HepG2 (cell line): Measurements from ENCODE around the gene MZF1. TPM values are rescaled to one million over a fixed set of nuclear protein-coding genes. Genes with fewer than 3 reads are reported as not detected.
A peak's percentile ranks its signal among the peaks of the same experiment; 100 is the strongest.

Source experiments
- CBX2 ChIP-seq, 2 experiments: fragments of 200-600 bp in 1 of 2; sonication (generic); formaldehyde crosslinking in 1 of 2; IDR thresholded peaks; 2 replicates each; pipeline versions ENCODE4 v1.7.0 to v1.8.1; 2018 to 2022; ENCODE audit warnings: low read depth in 2 of 2, low read length in 1 of 2, mild to moderate bottlenecking in 1 of 2, missing genetic modification reagents in 1 of 2
- CC2D1A ChIP-seq: sonication (generic); formaldehyde crosslinking; IDR thresholded peaks from 2 replicates; pipeline ENCODE4 v1.8.1; 2023; ENCODE audit warnings: mild to moderate bottlenecking, missing genetic modification reagents
- EEA1 ChIP-seq: sonication (generic); formaldehyde crosslinking; IDR thresholded peaks from 2 replicates; pipeline ENCODE4 v1.5.1; 2020; ENCODE audit warnings: mild to moderate bottlenecking, missing genetic modification reagents, borderline replicate concordance
- EP300 ChIP-seq, 3 experiments: sonication (generic) in 1 of 3; formaldehyde crosslinking in 1 of 3; IDR thresholded peaks; 2 replicates each; pipeline versions ENCODE4 v1.5.1 to v1.6.1; 2011 to 2020; ENCODE audit warnings: low read depth in 2 of 3, low read length in 2 of 3, borderline replicate concordance in 1 of 3, improper control_type of control experiment in 1 of 3, mild to moderate bottlenecking in 1 of 3, missing genetic modification reagents in 1 of 3, moderate library complexity in 1 of 3
- HMGXB3 ChIP-seq: sonication (generic); formaldehyde crosslinking; IDR thresholded peaks from 2 replicates; pipeline ENCODE4 v1.4.0; 2020; ENCODE audit warnings: missing genetic modification reagents, borderline replicate concordance
- KLF16 ChIP-seq, 2 experiments: sonication (generic) in 1 of 2; formaldehyde crosslinking in 1 of 2; IDR thresholded peaks; 2 replicates each; pipeline versions ENCODE4 v1.6.1 to v1.8.0; 2016 to 2023; ENCODE audit warnings: missing genetic modification reagents in 2 of 2, missing compliant biosample characterization in 1 of 2
- NFKB2 ChIP-seq: sonication (generic); formaldehyde crosslinking; IDR thresholded peaks from 2 replicates; pipeline ENCODE4 v1.4.0; 2020; ENCODE audit warnings: missing genetic modification reagents, borderline replicate concordance
- SMAD9 ChIP-seq: sonication (generic); formaldehyde crosslinking; IDR thresholded peaks from 2 replicates; pipeline ENCODE4 v1.5.1; 2020; ENCODE audit warnings: mild to moderate bottlenecking, missing genetic modification reagents
- SOX5 ChIP-seq: IDR thresholded peaks from 2 replicates; pipeline ENCODE4 v1.6.1; 2016; ENCODE audit warnings: borderline replicate concordance
- ZNF512 ChIP-seq: sonication (generic); formaldehyde crosslinking; IDR thresholded peaks from 2 replicates; pipeline ENCODE4 v1.4.0; 2020; ENCODE audit warnings: mild to moderate bottlenecking, missing genetic modification reagents
- ZNF558 ChIP-seq: sonication (generic); formaldehyde crosslinking; IDR thresholded peaks from 2 replicates; pipeline ENCODE4 v1.9.0; 2022; ENCODE audit warnings: mild to moderate bottlenecking, missing genetic modification reagents, borderline replicate concordance
- ZNF589 ChIP-seq: sonication (generic); formaldehyde crosslinking; conservative IDR thresholded peaks from 2 replicates; pipeline ENCODE4 v1.8.0; 2022; ENCODE audit warnings: mild to moderate bottlenecking, moderate library complexity, missing genetic modification reagents
- ZSCAN9 ChIP-seq: IDR thresholded peaks from 2 replicates; pipeline ENCODE4 v1.6.1; 2016; ENCODE audit warnings: borderline replicate concordance
- polyA plus RNA-seq, 8 experiments: library from polyadenylated mRNA; depleted of rRNA in 3 of 8; stranded (reverse) in 7 of 8; unstranded in 1 of 8; fragments of >200 nt; fragmentation: Illumina TruSeq in 4 of 8; extraction: Trizol in 4 of 8; gene quantifications; 2 replicates each; pipeline versions ENCODE4 v1.2.1 to v1.2.3, GENCODE V29; 2011 to 2016; ENCODE audit warnings: low read depth in 4 of 8, missing spikeins in 1 of 8, mixed read lengths in 1 of 8; ENCODE audit not compliant: insufficient read depth in 1 of 8
- total RNA-seq, 5 experiments: library from RNA; depleted of rRNA; stranded (reverse); fragments of >200 nt; fragmentation: Illumina TruSeq; extraction: Trizol; gene quantifications; 2 replicates each; pipeline ENCODE4 v1.2.3, GENCODE V29; 2016; ENCODE audit warnings: low read depth in 1 of 5
- TF ChIP-seq, protein P1 (sequence below), 2 experiments: sonication (generic) in 1 of 2; formaldehyde crosslinking in 1 of 2; IDR thresholded peaks; 2 replicates each; pipeline versions ENCODE4 v1.4.0 to v1.6.1; 2016 to 2020; ENCODE audit warnings: borderline replicate concordance in 1 of 2, low read depth in 1 of 2, mild to moderate bottlenecking in 1 of 2, missing genetic modification reagents in 1 of 2

MZF1 gene
- total and polyA plus RNA-seq, 2 of the 13 experiments (the other 11 are each of a cell fraction or from before 2014, with no cell fraction given), result 3.1 to 8.1 TPM

DNA sequence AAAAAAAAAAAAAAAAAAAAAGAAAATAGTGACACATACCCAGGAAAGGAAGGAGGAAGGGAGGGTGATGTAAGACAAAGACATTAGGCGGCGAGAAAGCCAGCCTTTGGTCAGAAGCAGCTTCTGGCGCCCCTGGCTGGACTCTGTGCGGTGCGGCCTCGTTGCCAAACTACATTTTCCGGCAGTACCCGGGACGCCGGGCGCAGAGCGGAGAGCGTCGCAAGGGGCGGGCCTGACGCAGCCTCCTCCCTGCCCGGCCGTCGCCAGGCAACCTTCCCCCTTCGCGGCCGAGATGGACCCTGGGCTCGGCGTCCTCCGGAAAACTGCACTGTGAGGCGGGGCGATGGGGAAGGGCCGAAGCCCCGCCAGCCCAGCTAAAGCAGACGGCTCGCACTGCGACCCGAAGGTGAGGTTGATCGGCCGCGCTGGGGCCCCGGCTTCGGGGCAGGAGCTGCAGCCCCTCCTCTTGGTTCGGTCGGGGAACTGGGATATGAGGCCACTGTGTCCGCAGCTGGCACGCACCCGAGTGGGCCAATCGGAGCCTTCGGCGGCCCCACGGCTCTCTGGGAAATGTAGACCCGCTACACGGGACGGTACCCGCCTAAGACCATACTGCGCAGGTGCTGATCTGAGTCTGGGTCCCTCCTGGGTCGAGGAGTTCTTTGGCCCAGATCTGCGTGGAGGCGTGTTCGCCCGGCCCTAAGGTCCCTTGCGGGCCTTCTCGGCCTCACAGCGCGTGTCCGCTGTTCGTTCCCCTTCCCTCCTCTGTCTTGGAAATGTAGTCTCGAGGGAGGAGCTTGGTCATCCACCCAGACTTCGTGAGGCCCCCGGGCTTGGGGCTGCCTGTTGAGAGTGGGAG lies 2.3 kb upstream of the MZF1 start (continued):
- TF ChIP-seq ZNF512 (peak; percentile 92; the same call in 1 of the 2 replicates), NFKB2 (CRISPR knock-in tag) (peak; percentile 29; the same call in 1 of the 2 replicates), ZNF589 (CRISPR knock-in tag) (no peak), CC2D1A (CRISPR knock-in tag) (0 out of 2 replicates have a peak, but pooled peaks have one; percentile 66), SMAD9 (CRISPR knock-in tag) (peak; percentile 87; the same call in 1 of the 2 replicates), CBX2 (IDR thresholded peaks at IDR 0.05; ENCODE audit: low read depth, low read length) (no peak), CBX2 (CRISPR knock-in tag; IDR thresholded peaks at IDR 0.05; ENCODE audit: low read depth) (no peak), EP300 (IDR thresholded peaks at IDR 0.05; ENCODE audit: low read depth in 2 of 2, low read length in 2 of 2) (no peak), EP300 (CRISPR knock-in tag; IDR thresholded peaks at IDR 0.05; ENCODE audit: borderline replicate concordance) (no peak), ZNF558 (CRISPR knock-in tag) (peak; percentile 30; the same call in 1 of the 2 replicates), EEA1 (peak; percentile 59; the same call in 1 of the 2 replicates), ZSCAN9 (no peak), SOX5 (CRISPR knock-in tag) (no peak), KLF16 (CRISPR knock-in tag; IDR thresholded peaks at IDR 0.05) (peak in 1 of 2 experiments; percentile 65; a peak in 1 of 4 replicates), HMGXB3 (CRISPR knock-in tag) (no peak; the same call in 1 of the 2 replicates)
- TF ChIP-seq, protein P1, sequence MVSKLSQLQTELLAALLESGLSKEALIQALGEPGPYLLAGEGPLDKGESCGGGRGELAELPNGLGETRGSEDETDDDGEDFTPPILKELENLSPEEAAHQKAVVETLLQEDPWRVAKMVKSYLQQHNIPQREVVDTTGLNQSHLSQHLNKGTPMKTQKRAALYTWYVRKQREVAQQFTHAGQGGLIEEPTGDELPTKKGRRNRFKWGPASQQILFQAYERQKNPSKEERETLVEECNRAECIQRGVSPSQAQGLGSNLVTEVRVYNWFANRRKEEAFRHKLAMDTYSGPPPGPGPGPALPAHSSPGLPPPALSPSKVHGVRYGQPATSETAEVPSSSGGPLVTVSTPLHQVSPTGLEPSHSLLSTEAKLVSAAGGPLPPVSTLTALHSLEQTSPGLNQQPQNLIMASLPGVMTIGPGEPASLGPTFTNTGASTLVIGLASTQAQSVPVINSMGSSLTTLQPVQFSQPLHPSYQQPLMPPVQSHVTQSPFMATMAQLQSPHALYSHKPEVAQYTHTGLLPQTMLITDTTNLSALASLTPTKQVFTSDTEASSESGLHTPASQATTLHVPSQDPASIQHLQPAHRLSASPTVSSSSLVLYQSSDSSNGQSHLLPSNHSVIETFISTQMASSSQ (IDR thresholded peaks at IDR 0.05; ENCODE audit: low read depth), result no peak
- TF ChIP-seq, protein P1 (CRISPR knock-in tag; IDR thresholded peaks at IDR 0.05; ENCODE audit: borderline replicate concordance), result no peak
